NCI-H1048 (cell line): ENCODE measurements around the gene CCDC97.
"Not testable (repeated sequence)": the region's sequence is repeated elsewhere in the genome, so short reads cannot be mapped to it uniquely, and the experiment has no call there.

Experiments
- DNase-seq: peaks from one replicate; lab custom pipeline; 2025; lab: John Stamatoyannopoulos, UW

CCDC97 gene

DNA sequence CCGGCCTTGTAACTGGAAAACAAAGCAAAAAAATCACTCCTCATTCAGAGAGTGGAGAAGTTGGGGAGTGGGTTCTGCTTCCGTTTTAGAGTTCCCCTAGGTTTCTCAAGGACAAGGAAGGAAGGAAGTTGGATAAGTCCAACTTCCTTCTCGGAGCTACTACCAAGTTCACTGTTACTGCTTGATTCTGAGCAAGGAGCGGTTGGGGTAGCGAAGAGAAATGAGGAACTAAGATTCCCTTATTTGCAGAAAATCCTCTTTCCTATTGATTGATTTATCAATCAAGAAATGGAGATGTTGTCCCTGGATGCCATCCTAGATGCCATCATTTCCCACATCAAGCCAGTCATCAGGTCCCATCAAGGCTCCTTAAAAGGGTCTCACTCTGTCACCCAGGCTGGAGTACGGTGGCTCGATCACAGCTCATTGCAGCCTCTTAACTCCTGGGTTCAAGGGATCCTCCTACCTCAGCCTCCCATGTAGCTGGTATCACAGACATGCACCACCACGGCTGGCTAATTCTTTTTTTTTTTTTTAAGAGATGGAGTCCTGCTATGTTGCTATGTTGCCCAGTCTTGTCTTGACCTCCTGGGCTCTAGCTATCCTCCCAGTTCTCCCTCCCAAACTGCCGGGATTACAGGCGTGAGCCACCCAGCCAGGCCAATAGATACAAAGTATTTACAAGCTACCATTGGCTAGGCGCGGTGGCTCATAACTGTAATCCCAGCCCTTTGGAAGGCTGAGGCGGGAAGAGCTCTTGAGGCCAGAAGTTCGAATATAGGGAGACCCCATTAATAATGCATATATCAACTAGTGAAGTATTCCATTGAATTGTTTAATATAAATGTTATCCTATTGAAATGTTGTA, 54.8 kb downstream of the CCDC97 start:
- DNase-seq = no peak

GRCh38 chr19:41366089-41366488, 56.1 kb downstream of the CCDC97 start:
- DNase-seq = no peak

- DNase-seq = no peak
These were observed 57.9 kb downstream of the CCDC97 start for GRCh38 chr19:41367848-41368301.

DNA sequence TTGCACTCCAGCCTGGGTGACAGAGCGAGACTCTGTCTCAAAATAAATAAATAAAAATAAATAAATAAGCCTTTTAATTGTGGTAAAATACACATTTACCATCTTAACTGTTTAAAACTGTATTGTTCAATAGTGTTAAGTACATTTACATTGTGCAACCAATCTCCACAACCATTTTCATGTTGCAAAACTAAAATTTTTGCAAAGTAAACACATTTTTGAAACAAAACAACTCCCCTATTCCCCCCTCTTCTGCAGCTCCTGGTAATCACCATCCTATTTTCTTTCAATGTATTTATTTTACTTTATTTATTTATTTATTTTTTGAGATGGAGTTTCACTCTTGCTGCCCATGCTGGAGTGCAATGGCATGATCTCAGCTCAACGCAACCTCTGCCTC, 59.8 kb downstream of the CCDC97 start:
- DNase-seq = no peak

GRCh38 chr19:41371119-41371518, 61.1 kb downstream of the CCDC97 start:
- not testable (repeated sequence) for DNase-seq

DNA sequence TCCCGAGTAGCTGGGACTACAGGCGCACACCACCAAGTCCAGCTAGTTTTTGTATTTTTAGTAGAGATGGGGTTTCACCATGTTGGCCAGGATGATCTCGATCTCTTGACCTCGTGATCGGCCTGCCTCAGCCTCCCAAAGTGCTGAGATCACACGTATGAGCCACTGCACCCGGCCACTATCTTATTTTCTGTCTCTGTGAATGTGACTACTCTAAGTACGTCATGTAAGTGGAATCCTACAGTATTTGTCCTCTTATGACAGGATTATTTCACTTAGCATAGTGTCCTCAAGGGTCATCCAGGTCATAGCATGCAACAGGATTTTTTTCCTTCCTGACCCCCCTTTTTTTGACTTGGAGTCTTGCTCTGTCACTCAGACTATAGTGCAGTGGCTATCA, 61.6 kb downstream of the CCDC97 start:
- no peak for DNase-seq

DNA sequence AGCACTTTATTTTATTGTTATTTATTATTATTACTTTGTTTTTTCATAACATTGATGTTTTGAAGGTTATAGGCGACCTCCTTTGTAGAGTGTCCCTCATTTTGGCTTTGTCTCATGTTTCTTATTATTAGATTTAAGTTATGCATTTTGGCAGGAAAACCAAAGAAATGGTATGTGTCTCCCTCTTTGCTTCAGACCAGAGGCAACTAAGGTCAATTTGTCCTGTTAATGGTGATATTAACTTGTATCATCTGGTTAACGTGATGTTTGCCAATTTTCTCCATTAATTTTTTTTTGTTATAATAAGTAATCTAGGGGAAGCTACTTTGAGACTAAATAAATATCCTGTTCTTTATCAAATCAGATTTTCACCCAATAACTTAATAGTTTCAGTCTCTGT, 62.5 kb downstream of the CCDC97 start:
- no peak for DNase-seq

- no peak for DNase-seq
These were observed 64.0 kb downstream of the CCDC97 start for GRCh38 chr19:41373993-41374392.
